ENCODE data around the gene C4B. TPM values are rescaled to one million over a fixed set of nuclear protein-coding genes. Genes with fewer than 3 reads are reported as not detected.
A peak's percentile ranks its signal among the peaks of the same experiment; 100 is the strongest.

C4B gene
- total RNA-seq, 6 experiments from 2014 or later, result 1.5 to 2.5 (median 2.0) TPM

GRCh38 chr6:32075781-32076180 is 61.2 kb downstream of the C4B start:
- Mint-ChIP-seq H3K27ac (peak overlapping the region; percentile 8; the same call in 1 of the 2 replicates), H3K27me3 (ENCODE audit: insufficient read depth) (peaks cover 4% of the 10 kb centered on the region), H3K9me3 (no peaks in the 10 kb centered on the region), H3K4me3 (no peak overlapping the region), H3K36me3 (ENCODE audit: low read depth) (no peaks in the 10 kb centered on the region), H3K4me1 (ENCODE audit: low read depth) (peaks cover 45% of the 10 kb centered on the region)
- DNase-seq, result no peak
- TF ChIP-seq CTCF (IDR thresholded peaks at IDR 0.05), result no peak

- TF ChIP-seq CTCF (IDR thresholded peaks at IDR 0.05), result no peak
- no peak overlapping the region for H3K4me3 Mint-ChIP-seq
- peaks cover 1% of the 10 kb centered on the region for H3K27me3 Mint-ChIP-seq (ENCODE audit: insufficient read depth)
- no peaks in the 10 kb centered on the region for H3K9me3 Mint-ChIP-seq
- H3K36me3 Mint-ChIP-seq (ENCODE audit: low read depth), result no peaks in the 10 kb centered on the region
- peak overlapping the region; percentile 77 for H3K27ac Mint-ChIP-seq
- peak; percentile 75 for DNase-seq
- H3K4me1 Mint-ChIP-seq (ENCODE audit: low read depth), result peaks cover 51% of the 10 kb centered on the region
Measured at GRCh38 chr6:32076321-32076809, 61.8 kb downstream of the C4B start.

GRCh38 chr6:32079566-32080290 is 65.1 kb downstream of the C4B start:
- Mint-ChIP-seq H3K27ac (peak overlapping the region; percentile 19; the same call in 1 of the 2 replicates), H3K36me3 (ENCODE audit: low read depth) (no peaks in the 10 kb centered on the region), H3K9me3 (no peaks in the 10 kb centered on the region), H3K27me3 (ENCODE audit: insufficient read depth) (peaks cover 4% of the 10 kb centered on the region), H3K4me1 (ENCODE audit: low read depth) (peaks cover 84% of the 10 kb centered on the region), H3K4me3 (0 out of 2 replicates have a peak overlapping the region, but pooled peaks have one; percentile 2)
- TF ChIP-seq CTCF (IDR thresholded peaks at IDR 0.05), result no peak; the same call in 1 of the 2 replicates
- DNase-seq, result no peak

- Mint-ChIP-seq H3K4me3 (peak overlapping the region; percentile 30), H3K4me1 (ENCODE audit: low read depth) (peaks cover 82% of the 10 kb centered on the region), H3K36me3 (ENCODE audit: low read depth) (no peaks in the 10 kb centered on the region), H3K27me3 (ENCODE audit: insufficient read depth) (peaks cover 6% of the 10 kb centered on the region; the same call in 1 of the 2 replicates), H3K9me3 (no peaks in the 10 kb centered on the region), H3K27ac (peak overlapping the region; percentile 86)
- peak; percentile 81 for DNase-seq
- TF ChIP-seq CTCF (IDR thresholded peaks at IDR 0.05), result no peak
Measured at GRCh38 chr6:32081168-32081990, 66.8 kb downstream of the C4B start.

GRCh38 chr6:32082478-32082877 is 67.9 kb downstream of the C4B start:
- Mint-ChIP-seq H3K4me1 (ENCODE audit: low read depth) (peaks cover 80% of the 10 kb centered on the region), H3K27me3 (ENCODE audit: insufficient read depth) (peaks cover 6% of the 10 kb centered on the region; the same call in 1 of the 2 replicates), H3K27ac (peak overlapping the region; percentile 86), H3K36me3 (ENCODE audit: low read depth) (no peaks in the 10 kb centered on the region), H3K4me3 (peak overlapping the region; percentile 66), H3K9me3 (no peaks in the 10 kb centered on the region)
- no peak for TF ChIP-seq CTCF (IDR thresholded peaks at IDR 0.05)
- DNase-seq, result no peak

All from HFFc6 (cell line).